Adrenal gland (tissue), 12 donors: Measurements from ENCODE around the gene AKAP14. TPM values are rescaled to one million over a fixed set of nuclear protein-coding genes. Genes with fewer than 3 reads are reported as not detected.
"Not testable (repeated sequence)": the region's sequence is repeated elsewhere in the genome, so short reads cannot be mapped to it uniquely, and the experiment has no call there.

ENCODE experiments used
- DNase-seq, 7 donors: peaks; one replicate each; pipeline ENCODE4 v3.0.0-alpha.2; 2019 to 2020
- H3K27ac ChIP-seq, 5 donors: fragments of 200-600 bp; sonication (generic) in 4 of 5; 1 replicate in 3 of 5; 2 replicates in 2 of 5; pipeline versions ENCODE4 v1.5.1 to v1.8.0; 2016 to 2020; ENCODE audit warnings: mild to moderate bottlenecking in 1 of 5
- H3K27me3 ChIP-seq: fragments of 200-600 bp; 2 replicates; pipeline ENCODE4 v1.8.0; 2021
- H3K36me3 ChIP-seq, 2 donors: fragments of 200-600 bp; replicated peaks in 1 of 2; 1 replicate in 1 of 2; 2 replicates in 1 of 2; pipeline versions ENCODE4 v1.5.1 to v1.8.0; 2018 to 2022
- H3K4me1 ChIP-seq, 2 donors: fragments of 200-600 bp; replicated peaks in 1 of 2; 1 replicate in 1 of 2; 2 replicates in 1 of 2; pipeline versions ENCODE4 v1.5.1 to v1.8.0; 2018 to 2021
- H3K4me3 ChIP-seq, 4 donors: fragments of 200-600 bp; sonication (generic) in 3 of 4; one replicate each; pipeline ENCODE4 v1.5.1; 2016 to 2018
- H3K9me3 ChIP-seq, 3 donors: fragments of 200-600 bp; sonication (generic) in 1 of 3; replicated peaks in 1 of 3; 1 replicate in 2 of 3; 2 replicates in 1 of 3; pipeline versions ENCODE4 v1.5.1 to v1.8.0; 2016 to 2021
- POLR2A ChIP-seq, 2 donors: fragments of 450-650 bp; IDR thresholded peaks; one replicate each; pipeline ENCODE4 v1.6.1; 2017; ENCODE audit warnings: antibody characterized with exemption in 2 of 2, mild to moderate bottlenecking in 2 of 2, moderate library complexity in 1 of 2
- WGBS, 4 donors: extraction: QIAGEN DNeasy Blood & Tissue Kit in 2 of 4; methylation state at CpG; one replicate each; pipeline versions ENCODE4 v1.1.5 to v1.1.7; 2013 to 2017; 5-methylcytosine and 5-hydroxymethylcytosine counted together
- intact Hi-C, 2 donors: fragments of 100-400 bp; cut with DNase I; formaldehyde crosslinking; loops; one replicate each; pipeline versions ENCODE4 v1.14.1 to v1.15.0; 2022 to 2023
- polyA plus RNA-seq, 3 donors: library from polyadenylated mRNA; stranded (reverse); fragments of 200-250 nt in 2 of 3; fragments of 350-450 nt in 1 of 3; fragmentation: Illumina TruSeq in 1 of 3; extraction: RNeasy Lipid Tissue Mini Kit (QIAGEN cat#74804) in 1 of 3; gene quantifications; one replicate each; pipeline ENCODE4 v1.2.3, GENCODE V29; 2013 to 2014
- total RNA-seq, 9 donors: library from RNA; depleted of rRNA in 4 of 9; stranded (reverse); fragments of >200 nt in 4 of 9; fragments of 120-200 nt in 1 of 9; fragmentation: NEBNext Ultra II Directional in 1 of 9; extraction: Animal tissue kit (Norgen Biotek cat#: 25700) in 1 of 9; gene quantifications; one replicate each; pipeline versions ENCODE4 v1.1.0 to v1.2.4, GENCODE V29; 2013 to 2023
- TF ChIP-seq, protein P1 (sequence below), 6 experiments: fragments of 450-650 bp in 4 of 6; fragments of 200-600 bp in 2 of 6; sonication (generic) in 1 of 6; IDR thresholded peaks; 1 replicate in 5 of 6; 2 replicates in 1 of 6; pipeline versions ENCODE4 v1.5.1 to v1.8.0; 2016 to 2021; ENCODE audit warnings: antibody characterized with exemption in 6 of 6, mild to moderate bottlenecking in 2 of 6, moderate library complexity in 1 of 6
- donor health status: healthy with polysubstance abuse.
- donor health status: Bipolar disorder and iron deficiency.
- donor health status: DM: yes; HTN: yes; CAD: no.
- donor health status: DM: no; HTN: no; CAD: no.
- donor health status: DM: no; HTN: no; CAD: no.
- donor health status: DM: yes; HTN: yes; CAD: no.

AKAP14 gene
- total and polyA plus RNA-seq, 12 donors, result not detected

DNA sequence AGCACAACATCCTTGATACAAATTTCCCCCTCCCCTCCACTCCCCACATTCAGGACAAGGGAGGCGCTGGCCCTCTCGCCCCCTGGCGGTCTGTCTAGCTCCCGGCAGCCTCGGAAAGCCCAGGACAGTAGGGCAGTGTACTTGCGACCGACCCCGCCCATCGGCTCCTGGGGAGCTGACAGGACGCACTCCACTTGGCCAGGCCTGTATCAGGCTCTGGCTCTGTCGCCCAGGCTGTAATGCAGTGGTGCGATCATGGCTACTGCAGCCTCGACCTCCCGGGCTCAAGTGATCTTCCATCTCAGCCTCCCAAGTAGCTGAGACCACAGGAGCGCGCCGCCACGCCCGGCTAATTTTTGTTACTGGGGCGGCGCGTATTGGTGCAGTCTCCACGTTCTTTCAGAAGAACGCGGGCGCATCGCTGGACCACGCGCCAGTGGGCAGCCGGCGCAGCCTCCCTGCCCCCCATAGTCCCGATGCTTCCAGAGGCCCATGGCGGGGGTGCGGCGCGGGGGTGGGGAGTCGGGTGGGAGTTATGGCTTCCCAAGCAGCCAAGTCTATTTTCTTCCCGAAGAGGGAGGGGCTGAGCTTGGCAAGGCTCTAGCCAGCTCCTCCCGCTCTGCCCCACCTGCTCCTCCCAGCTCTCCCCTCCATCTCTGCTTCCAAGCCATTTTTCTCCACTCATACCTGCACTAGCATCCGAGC lies 7.8 kb upstream of the AKAP14 start:
- no peaks in the 10 kb centered on the region for H3K9me3 ChIP-seq
- TF ChIP-seq, protein P1, sequence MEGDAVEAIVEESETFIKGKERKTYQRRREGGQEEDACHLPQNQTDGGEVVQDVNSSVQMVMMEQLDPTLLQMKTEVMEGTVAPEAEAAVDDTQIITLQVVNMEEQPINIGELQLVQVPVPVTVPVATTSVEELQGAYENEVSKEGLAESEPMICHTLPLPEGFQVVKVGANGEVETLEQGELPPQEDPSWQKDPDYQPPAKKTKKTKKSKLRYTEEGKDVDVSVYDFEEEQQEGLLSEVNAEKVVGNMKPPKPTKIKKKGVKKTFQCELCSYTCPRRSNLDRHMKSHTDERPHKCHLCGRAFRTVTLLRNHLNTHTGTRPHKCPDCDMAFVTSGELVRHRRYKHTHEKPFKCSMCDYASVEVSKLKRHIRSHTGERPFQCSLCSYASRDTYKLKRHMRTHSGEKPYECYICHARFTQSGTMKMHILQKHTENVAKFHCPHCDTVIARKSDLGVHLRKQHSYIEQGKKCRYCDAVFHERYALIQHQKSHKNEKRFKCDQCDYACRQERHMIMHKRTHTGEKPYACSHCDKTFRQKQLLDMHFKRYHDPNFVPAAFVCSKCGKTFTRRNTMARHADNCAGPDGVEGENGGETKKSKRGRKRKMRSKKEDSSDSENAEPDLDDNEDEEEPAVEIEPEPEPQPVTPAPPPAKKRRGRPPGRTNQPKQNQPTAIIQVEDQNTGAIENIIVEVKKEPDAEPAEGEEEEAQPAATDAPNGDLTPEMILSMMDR (IDR thresholded peaks at IDR 0.05), result peak in 5 of 6 experiments; percentile 9 to 47 (median 36)
- no peak for TF ChIP-seq POLR2A (IDR thresholded peaks at IDR 0.05)
- 10 to 80% (median 27%) methylated on average over 4 to 40 of the region's 40 CpGs for WGBS, 4 donors
- no peak overlapping the region for H3K27ac ChIP-seq
- peak overlapping the region in 1 of 4 donors; percentile 42 for H3K4me3 ChIP-seq
- no peaks in the 10 kb centered on the region for H3K36me3 ChIP-seq
- H3K4me1 ChIP-seq, result no peaks in the 10 kb centered on the region
- intact Hi-C loops, result no loop called here
- H3K27me3 ChIP-seq, result peaks cover 5% of the 10 kb centered on the region
- DNase-seq, result peak; percentile 33 to 70 (median 55)

DNA sequence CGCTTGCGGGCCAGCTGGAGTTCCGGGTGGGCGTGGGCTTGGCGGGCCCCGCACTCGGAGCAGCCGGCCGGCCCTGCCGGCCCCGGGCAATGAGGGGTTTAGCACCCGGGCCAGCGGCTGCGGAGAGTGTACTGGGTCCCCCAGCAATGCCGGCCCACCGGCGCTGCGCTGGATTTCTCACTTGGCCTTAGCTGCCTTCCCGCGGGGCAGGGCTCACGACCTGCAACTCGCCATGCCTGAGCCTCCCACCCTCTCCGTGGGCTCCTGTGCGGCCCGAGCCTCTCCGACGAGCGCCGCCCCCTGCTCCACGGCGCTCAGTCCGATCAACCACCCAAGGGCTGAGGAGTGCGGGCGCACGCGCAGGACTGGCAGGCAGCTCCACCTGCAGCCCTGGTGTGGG lies 5.1 kb upstream of the AKAP14 start:
- peaks cover 11% of the 10 kb centered on the region for H3K27me3 ChIP-seq
- H3K9me3 ChIP-seq, DNase-seq, H3K4me3 ChIP-seq, H3K4me1 ChIP-seq, intact Hi-C loops, H3K27ac ChIP-seq, H3K36me3 ChIP-seq: not testable (repeated sequence)
- 76 to 100% (median 87%) methylated on average over 2 to 28 of the region's 36 CpGs; no CpG with 5 or more reads in 1 of the 4 donors for WGBS, 4 donors

DNA sequence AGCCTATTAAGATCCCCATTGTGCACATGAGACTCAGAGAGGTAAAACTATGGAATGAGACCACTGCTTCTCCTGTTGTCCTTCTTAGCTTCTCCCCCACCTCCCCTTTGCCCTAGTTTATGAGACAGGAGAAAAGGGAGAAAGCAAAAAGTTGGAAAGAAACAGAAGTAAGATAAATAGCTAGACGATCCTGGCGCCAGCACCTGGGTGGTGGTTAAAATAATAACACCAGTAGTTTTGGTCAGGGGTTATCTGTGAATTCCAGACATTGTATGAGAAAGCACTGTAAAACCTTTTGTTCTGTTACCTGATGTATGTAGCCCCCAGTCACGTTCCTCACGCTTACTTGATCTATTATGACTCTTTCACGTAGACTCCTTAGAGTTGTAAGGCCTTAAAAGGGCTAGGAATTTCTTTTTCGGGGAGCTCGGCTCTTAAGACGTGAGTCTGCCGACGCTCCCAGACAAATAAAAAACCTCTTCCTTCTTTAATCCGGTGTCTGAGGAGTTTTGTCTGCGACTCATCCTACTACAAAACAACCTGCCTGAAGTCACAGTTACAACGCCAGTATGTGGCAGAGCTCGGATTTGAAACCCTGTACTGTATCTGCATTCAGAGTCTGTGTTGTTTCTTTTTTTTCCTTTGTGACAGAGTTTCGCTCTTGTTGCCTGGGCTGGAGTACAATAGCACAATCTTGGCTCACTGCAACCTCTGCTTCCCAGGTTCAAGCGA lies 3.6 kb upstream of the AKAP14 start:
- intact Hi-C loops, H3K4me3 ChIP-seq, H3K4me1 ChIP-seq, H3K27ac ChIP-seq, DNase-seq, H3K9me3 ChIP-seq, H3K36me3 ChIP-seq: not testable (repeated sequence)
- 65 to 75% (median 68%) methylated on average over 16 of the region's 16 CpGs for WGBS, 4 donors
- H3K27me3 ChIP-seq, result peaks cover 11% of the 10 kb centered on the region

DNA sequence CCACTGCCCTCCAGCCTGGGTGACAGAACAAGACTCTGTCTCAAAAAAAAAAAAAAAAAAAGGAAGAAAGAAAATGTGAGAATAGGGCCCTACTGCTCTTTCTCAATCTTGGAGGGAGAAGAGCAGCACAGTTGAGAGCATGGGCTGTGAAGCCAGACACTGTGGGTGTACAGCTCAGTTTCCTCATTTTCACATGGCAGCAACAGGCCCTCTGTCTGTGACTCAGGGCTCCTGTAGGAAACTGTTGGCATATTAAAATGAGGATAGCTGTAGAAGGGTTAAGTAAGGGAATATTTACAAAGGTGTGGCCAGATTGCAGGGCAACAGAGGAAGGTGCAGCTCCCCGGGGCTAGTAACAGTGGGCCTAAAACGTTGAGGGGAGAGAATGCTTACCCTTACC lies 3.4 kb downstream of the AKAP14 start:
- no peak for DNase-seq
- Histone ChIP-seq H3K36me3 (no peaks in the 10 kb centered on the region), H3K9me3 (no peaks in the 10 kb centered on the region), H3K27ac (no peak overlapping the region), H3K4me1 (no peaks in the 10 kb centered on the region), H3K27me3 (peaks cover 13% of the 10 kb centered on the region), H3K4me3 (no peak overlapping the region)
- intact Hi-C loops, result no loop called here
- 21 to 60% (median 46%) methylated on average over 2 of the region's 2 CpGs for WGBS, 4 donors
- TF ChIP-seq, protein P1 (IDR thresholded peaks at IDR 0.05), result no peak
- TF ChIP-seq POLR2A (IDR thresholded peaks at IDR 0.05), result no peak

DNA sequence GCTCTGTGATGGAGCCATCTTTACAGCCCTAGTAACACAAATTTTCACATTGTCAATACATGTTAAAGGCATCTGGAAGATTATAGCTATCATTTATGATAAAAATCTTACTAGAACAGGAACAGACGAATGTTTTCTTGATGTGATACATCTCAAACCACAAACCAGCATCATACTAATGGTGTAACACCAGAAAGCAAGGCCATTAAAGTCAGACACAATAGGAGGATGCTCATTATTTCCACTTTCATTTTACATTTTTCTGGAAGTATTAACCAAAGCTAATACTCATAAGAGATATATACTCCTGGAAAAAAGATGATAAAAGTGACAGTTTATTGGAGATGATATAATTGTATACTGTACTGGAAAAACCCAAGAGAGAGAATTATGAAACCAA lies 5.3 kb downstream of the AKAP14 start:
- Histone ChIP-seq H3K27ac (no peak overlapping the region), H3K36me3 (no peaks in the 10 kb centered on the region), H3K4me1 (no peaks in the 10 kb centered on the region), H3K27me3 (peaks cover 6% of the 10 kb centered on the region), H3K4me3 (no peak overlapping the region), H3K9me3 (no peaks in the 10 kb centered on the region)
- TF ChIP-seq POLR2A (IDR thresholded peaks at IDR 0.05), result no peak
- TF ChIP-seq, protein P1 (IDR thresholded peaks at IDR 0.05), result no peak
- DNase-seq, result no peak
- intact Hi-C loops, result no loop called here
- WGBS, 4 donors, result 44 to 79% (median 58%) methylated on average over 1 of the region's 1 CpG
